K562 (cell line): ENCODE data around the gene TAF10. TPM values are rescaled to one million over a fixed set of nuclear protein-coding genes. Genes with fewer than 3 reads are reported as not detected.

Experiments
- ATF4 ChIP-seq: fragments of 450-650 bp; formaldehyde crosslinking; IDR thresholded peaks from 2 replicates; pipeline ENCODE4 v1.4.0; 2022; ENCODE audit warnings: mild to moderate bottlenecking, moderate library complexity
- CBX8 ChIP-seq: fragments of 200-600 bp; sonication (generic); IDR thresholded peaks from 2 replicates; pipeline ENCODE4 v1.6.1; 2012; ENCODE audit warnings: borderline replicate concordance, mixed run types, low read depth, mild to moderate bottlenecking, moderate library complexity, mixed read lengths, low read length, control low read depth, inconsistent platforms; ENCODE audit not compliant: poor library complexity, severe bottlenecking; ENCODE audit errors: extremely low read depth
- CC2D1A ChIP-seq: fragments of 450-650 bp; IDR thresholded peaks from 2 replicates; pipeline ENCODE4 v1.6.1; 2017; ENCODE audit warnings: mild to moderate bottlenecking
- FOXJ2 ChIP-seq: fragments of 200-800 bp; sonication (Bioruptor generic); IDR thresholded peaks from 2 replicates; pipeline ENCODE4 v1.6.1; 2016; ENCODE audit warnings: missing genetic modification characterization, missing compliant biosample characterization
- SMARCA4 ChIP-seq: fragments of 450-650 bp; IDR thresholded peaks from 2 replicates; pipeline ENCODE4 v1.6.1; 2016
- SMARCE1 ChIP-seq: fragments of 450-650 bp; IDR thresholded peaks from 2 replicates; pipeline ENCODE4 v1.7.1; 2016; ENCODE audit warnings: mild to moderate bottlenecking
- ZNF12 ChIP-seq: sonication (generic); formaldehyde crosslinking; IDR thresholded peaks from 2 replicates; pipeline ENCODE4 v1.4.0; 2020; ENCODE audit warnings: mild to moderate bottlenecking, missing genetic modification reagents
- ZNF707 ChIP-seq: fragments of 250-450 bp; sonication (Bioruptor Pico); conservative IDR thresholded peaks from 2 replicates; pipeline ENCODE4 v1.8.0; 2022; ENCODE audit warnings: inconsistent platforms, mild to moderate bottlenecking, moderate library complexity
- ZNF764 ChIP-seq: fragments of 250-450 bp; sonication (Bioruptor Pico); IDR thresholded peaks from 2 replicates; pipeline ENCODE4 v1.4.0; 2020; ENCODE audit warnings: low read depth, mild to moderate bottlenecking, moderate library complexity
- polyA plus RNA-seq, 8 experiments: library from polyadenylated mRNA; depleted of rRNA in 4 of 8; stranded (reverse) in 5 of 8; unstranded in 3 of 8; fragments of >200 nt; fragmentation: Nextera tagmentation in 2 of 8; fragmentation: Illumina TruSeq in 1 of 8; extraction: Ambion mirVana in 2 of 8; extraction: Trizol in 1 of 8; gene quantifications; 2 replicates each; pipeline versions ENCODE4 v1.2.1 to v1.2.3, GENCODE V29; 2011 to 2014; ENCODE audit warnings: inconsistent platforms in 1 of 8, missing spikeins in 1 of 8
- total RNA-seq, 7 experiments: library from RNA; depleted of rRNA in 6 of 7; stranded (reverse); fragments of >200 nt in 6 of 7; fragmentation: Illumina TruSeq in 2 of 7; extraction: Trizol in 2 of 7; gene quantifications; 2 replicates each; pipeline versions ENCODE4 v1.2.1 to v1.2.3, GENCODE V29; 2011 to 2021; ENCODE audit warnings: low replicate concordance in 1 of 7
- TF ChIP-seq, protein P1 (sequence below): fragments of 450-650 bp; IDR thresholded peaks from 2 replicates; pipeline ENCODE4 v1.6.1; 2016; ENCODE audit warnings: mild to moderate bottlenecking, moderate library complexity
- TF ChIP-seq, protein P2 (sequence below), 2 experiments: IDR thresholded peaks in 1 of 2; conservative IDR thresholded peaks in 1 of 2; 2 replicates each; pipeline ENCODE4 v1.6.1; 2016; ENCODE audit warnings: low read depth in 2 of 2, mild to moderate bottlenecking in 1 of 2, missing compliant biosample characterization in 1 of 2, missing genetic modification characterization in 1 of 2, moderate library complexity in 1 of 2

TAF10 gene
- total and polyA plus RNA-seq, 9 of the 15 experiments (the other 6 are each of a cell fraction or from before 2014, with no cell fraction given), result 19.5 to 197 (median 121) TPM

- TF ChIP-seq, protein P1, sequence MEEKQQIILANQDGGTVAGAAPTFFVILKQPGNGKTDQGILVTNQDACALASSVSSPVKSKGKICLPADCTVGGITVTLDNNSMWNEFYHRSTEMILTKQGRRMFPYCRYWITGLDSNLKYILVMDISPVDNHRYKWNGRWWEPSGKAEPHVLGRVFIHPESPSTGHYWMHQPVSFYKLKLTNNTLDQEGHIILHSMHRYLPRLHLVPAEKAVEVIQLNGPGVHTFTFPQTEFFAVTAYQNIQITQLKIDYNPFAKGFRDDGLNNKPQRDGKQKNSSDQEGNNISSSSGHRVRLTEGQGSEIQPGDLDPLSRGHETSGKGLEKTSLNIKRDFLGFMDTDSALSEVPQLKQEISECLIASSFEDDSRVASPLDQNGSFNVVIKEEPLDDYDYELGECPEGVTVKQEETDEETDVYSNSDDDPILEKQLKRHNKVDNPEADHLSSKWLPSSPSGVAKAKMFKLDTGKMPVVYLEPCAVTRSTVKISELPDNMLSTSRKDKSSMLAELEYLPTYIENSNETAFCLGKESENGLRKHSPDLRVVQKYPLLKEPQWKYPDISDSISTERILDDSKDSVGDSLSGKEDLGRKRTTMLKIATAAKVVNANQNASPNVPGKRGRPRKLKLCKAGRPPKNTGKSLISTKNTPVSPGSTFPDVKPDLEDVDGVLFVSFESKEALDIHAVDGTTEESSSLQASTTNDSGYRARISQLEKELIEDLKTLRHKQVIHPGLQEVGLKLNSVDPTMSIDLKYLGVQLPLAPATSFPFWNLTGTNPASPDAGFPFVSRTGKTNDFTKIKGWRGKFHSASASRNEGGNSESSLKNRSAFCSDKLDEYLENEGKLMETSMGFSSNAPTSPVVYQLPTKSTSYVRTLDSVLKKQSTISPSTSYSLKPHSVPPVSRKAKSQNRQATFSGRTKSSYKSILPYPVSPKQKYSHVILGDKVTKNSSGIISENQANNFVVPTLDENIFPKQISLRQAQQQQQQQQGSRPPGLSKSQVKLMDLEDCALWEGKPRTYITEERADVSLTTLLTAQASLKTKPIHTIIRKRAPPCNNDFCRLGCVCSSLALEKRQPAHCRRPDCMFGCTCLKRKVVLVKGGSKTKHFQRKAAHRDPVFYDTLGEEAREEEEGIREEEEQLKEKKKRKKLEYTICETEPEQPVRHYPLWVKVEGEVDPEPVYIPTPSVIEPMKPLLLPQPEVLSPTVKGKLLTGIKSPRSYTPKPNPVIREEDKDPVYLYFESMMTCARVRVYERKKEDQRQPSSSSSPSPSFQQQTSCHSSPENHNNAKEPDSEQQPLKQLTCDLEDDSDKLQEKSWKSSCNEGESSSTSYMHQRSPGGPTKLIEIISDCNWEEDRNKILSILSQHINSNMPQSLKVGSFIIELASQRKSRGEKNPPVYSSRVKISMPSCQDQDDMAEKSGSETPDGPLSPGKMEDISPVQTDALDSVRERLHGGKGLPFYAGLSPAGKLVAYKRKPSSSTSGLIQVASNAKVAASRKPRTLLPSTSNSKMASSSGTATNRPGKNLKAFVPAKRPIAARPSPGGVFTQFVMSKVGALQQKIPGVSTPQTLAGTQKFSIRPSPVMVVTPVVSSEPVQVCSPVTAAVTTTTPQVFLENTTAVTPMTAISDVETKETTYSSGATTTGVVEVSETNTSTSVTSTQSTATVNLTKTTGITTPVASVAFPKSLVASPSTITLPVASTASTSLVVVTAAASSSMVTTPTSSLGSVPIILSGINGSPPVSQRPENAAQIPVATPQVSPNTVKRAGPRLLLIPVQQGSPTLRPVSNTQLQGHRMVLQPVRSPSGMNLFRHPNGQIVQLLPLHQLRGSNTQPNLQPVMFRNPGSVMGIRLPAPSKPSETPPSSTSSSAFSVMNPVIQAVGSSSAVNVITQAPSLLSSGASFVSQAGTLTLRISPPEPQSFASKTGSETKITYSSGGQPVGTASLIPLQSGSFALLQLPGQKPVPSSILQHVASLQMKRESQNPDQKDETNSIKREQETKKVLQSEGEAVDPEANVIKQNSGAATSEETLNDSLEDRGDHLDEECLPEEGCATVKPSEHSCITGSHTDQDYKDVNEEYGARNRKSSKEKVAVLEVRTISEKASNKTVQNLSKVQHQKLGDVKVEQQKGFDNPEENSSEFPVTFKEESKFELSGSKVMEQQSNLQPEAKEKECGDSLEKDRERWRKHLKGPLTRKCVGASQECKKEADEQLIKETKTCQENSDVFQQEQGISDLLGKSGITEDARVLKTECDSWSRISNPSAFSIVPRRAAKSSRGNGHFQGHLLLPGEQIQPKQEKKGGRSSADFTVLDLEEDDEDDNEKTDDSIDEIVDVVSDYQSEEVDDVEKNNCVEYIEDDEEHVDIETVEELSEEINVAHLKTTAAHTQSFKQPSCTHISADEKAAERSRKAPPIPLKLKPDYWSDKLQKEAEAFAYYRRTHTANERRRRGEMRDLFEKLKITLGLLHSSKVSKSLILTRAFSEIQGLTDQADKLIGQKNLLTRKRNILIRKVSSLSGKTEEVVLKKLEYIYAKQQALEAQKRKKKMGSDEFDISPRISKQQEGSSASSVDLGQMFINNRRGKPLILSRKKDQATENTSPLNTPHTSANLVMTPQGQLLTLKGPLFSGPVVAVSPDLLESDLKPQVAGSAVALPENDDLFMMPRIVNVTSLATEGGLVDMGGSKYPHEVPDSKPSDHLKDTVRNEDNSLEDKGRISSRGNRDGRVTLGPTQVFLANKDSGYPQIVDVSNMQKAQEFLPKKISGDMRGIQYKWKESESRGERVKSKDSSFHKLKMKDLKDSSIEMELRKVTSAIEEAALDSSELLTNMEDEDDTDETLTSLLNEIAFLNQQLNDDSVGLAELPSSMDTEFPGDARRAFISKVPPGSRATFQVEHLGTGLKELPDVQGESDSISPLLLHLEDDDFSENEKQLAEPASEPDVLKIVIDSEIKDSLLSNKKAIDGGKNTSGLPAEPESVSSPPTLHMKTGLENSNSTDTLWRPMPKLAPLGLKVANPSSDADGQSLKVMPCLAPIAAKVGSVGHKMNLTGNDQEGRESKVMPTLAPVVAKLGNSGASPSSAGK, result peak; percentile 75
- TF ChIP-seq ZNF764 (CRISPR knock-in tag) (no peak), ZNF707 (CRISPR knock-in tag) (no peak), ZNF12 (CRISPR knock-in tag) (peak; percentile 78), FOXJ2 (0 out of 2 replicates have a peak, but pooled peaks have one; percentile 27), CC2D1A (no peak), CBX8 (no peak), SMARCE1 (no peak), SMARCA4 (0 out of 2 replicates have a peak, but pooled peaks have one; percentile 7), ATF4 (CRISPR knock-in tag) (0 out of 2 replicates have a peak, but pooled peaks have one; percentile 58)
- TF ChIP-seq, protein P2, sequence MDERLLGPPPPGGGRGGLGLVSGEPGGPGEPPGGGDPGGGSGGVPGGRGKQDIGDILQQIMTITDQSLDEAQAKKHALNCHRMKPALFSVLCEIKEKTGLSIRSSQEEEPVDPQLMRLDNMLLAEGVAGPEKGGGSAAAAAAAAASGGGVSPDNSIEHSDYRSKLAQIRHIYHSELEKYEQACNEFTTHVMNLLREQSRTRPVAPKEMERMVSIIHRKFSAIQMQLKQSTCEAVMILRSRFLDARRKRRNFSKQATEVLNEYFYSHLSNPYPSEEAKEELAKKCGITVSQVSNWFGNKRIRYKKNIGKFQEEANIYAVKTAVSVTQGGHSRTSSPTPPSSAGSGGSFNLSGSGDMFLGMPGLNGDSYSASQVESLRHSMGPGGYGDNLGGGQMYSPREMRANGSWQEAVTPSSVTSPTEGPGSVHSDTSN (CRISPR knock-in tag; IDR thresholded peaks at IDR 0.05; ENCODE audit: low read depth), result no peak
- TF ChIP-seq, protein P2 (tag; conservative IDR thresholded peaks at IDR 0.05; ENCODE audit: low read depth), result no peak; the same call in 1 of the 2 replicates
Measured at GRCh38 chr11:6603287-6604080, 8.5 kb downstream of the TAF10 start, which contains the start of the genes ILK and RRP8 (continued).
